HepG2 (cell line): Measurements from ENCODE around the gene SH3YL1. TPM values are rescaled to one million over a fixed set of nuclear protein-coding genes. Genes with fewer than 3 reads are reported as not detected.
A peak's percentile ranks its signal among the peaks of the same experiment; 100 is the strongest.

Experiments used
- JUN ChIP-seq: sonication (generic); formaldehyde crosslinking; IDR thresholded peaks from 2 replicates; pipeline ENCODE4 v1.4.0; 2020; ENCODE audit warnings: mild to moderate bottlenecking, missing genetic modification reagents
- NFYC ChIP-seq: IDR thresholded peaks from 2 replicates; pipeline ENCODE4 v1.6.1; 2016; ENCODE audit warnings: missing genetic modification reagents, missing compliant biosample characterization
- PTBP1 ChIP-seq: fragments of 200-400 bp; formaldehyde crosslinking; IDR thresholded peaks from 2 replicates; pipeline ENCODE4 v1.6.1; 2018; ENCODE audit warnings: low read length, low read depth; ENCODE audit not compliant: poor library complexity, severe bottlenecking
- RAD51 ChIP-seq: fragments of 450-650 bp; IDR thresholded peaks from 2 replicates; pipeline ENCODE4 v1.6.1; 2016; ENCODE audit warnings: borderline replicate concordance
- SAP130 ChIP-seq: IDR thresholded peaks from 2 replicates; pipeline ENCODE4 v1.6.1; 2016; ENCODE audit warnings: low read depth
- SETDB1 ChIP-seq: sonication (generic); formaldehyde crosslinking; IDR thresholded peaks from 2 replicates; pipeline ENCODE4 v1.5.1; 2020; ENCODE audit warnings: missing genetic modification reagents, mild to moderate bottlenecking, borderline replicate concordance
- ZBTB33 ChIP-seq: sonication (generic); formaldehyde crosslinking; IDR thresholded peaks from 2 replicates; pipeline ENCODE4 v1.4.0; 2020; ENCODE audit warnings: missing genetic modification reagents
- ZBTB38 ChIP-seq: sonication (generic); formaldehyde crosslinking; IDR thresholded peaks from 2 replicates; pipeline ENCODE4 v1.5.1; 2020; ENCODE audit warnings: mild to moderate bottlenecking, missing genetic modification reagents
- ZFY ChIP-seq: sonication (generic); formaldehyde crosslinking; IDR thresholded peaks from 2 replicates; pipeline ENCODE4 v1.4.0; 2020; ENCODE audit warnings: missing genetic modification reagents
- ZNF317 ChIP-seq: sonication (generic); formaldehyde crosslinking; IDR thresholded peaks from 2 replicates; pipeline ENCODE4 v1.5.0; 2020; ENCODE audit warnings: mild to moderate bottlenecking, missing genetic modification reagents
- ZNF441 ChIP-seq: sonication (generic); formaldehyde crosslinking; IDR thresholded peaks from 2 replicates; pipeline ENCODE4 v1.7.0; 2021; ENCODE audit warnings: missing genetic modification reagents, borderline replicate concordance
- ZNF569 ChIP-seq: sonication (generic); formaldehyde crosslinking; IDR thresholded peaks from 2 replicates; pipeline ENCODE4 v1.5.0; 2020; ENCODE audit warnings: mild to moderate bottlenecking, missing genetic modification reagents, moderate library complexity, borderline replicate concordance
- ZNF703 ChIP-seq: sonication (generic); formaldehyde crosslinking; IDR thresholded peaks from 2 replicates; pipeline ENCODE4 v1.5.1; 2020; ENCODE audit warnings: missing genetic modification reagents, mild to moderate bottlenecking, moderate library complexity, borderline replicate concordance
- ZNF841 ChIP-seq: sonication (generic); formaldehyde crosslinking; IDR thresholded peaks from 2 replicates; pipeline ENCODE4 v1.8.1; 2023; ENCODE audit warnings: missing genetic modification reagents, borderline replicate concordance
- ZNF850 ChIP-seq: sonication (generic); formaldehyde crosslinking; conservative IDR thresholded peaks from 2 replicates; pipeline ENCODE4 v1.9.0; 2021; ENCODE audit warnings: mild to moderate bottlenecking, missing genetic modification reagents
- ZNF878 ChIP-seq: sonication (generic); formaldehyde crosslinking; IDR thresholded peaks from 2 replicates; pipeline ENCODE4 v1.8.1; 2023; ENCODE audit warnings: mild to moderate bottlenecking, missing genetic modification reagents, moderate library complexity
- polyA plus RNA-seq, 8 experiments: library from polyadenylated mRNA; depleted of rRNA in 3 of 8; stranded (reverse) in 7 of 8; unstranded in 1 of 8; fragments of >200 nt; fragmentation: Illumina TruSeq in 4 of 8; extraction: Trizol in 4 of 8; gene quantifications; 2 replicates each; pipeline versions ENCODE4 v1.2.1 to v1.2.3, GENCODE V29; 2011 to 2016; ENCODE audit warnings: low read depth in 4 of 8, missing spikeins in 1 of 8, mixed read lengths in 1 of 8; ENCODE audit not compliant: insufficient read depth in 1 of 8
- total RNA-seq, 5 experiments: library from RNA; depleted of rRNA; stranded (reverse); fragments of >200 nt; fragmentation: Illumina TruSeq; extraction: Trizol; gene quantifications; 2 replicates each; pipeline ENCODE4 v1.2.3, GENCODE V29; 2016; ENCODE audit warnings: low read depth in 1 of 5
- TF ChIP-seq, protein P1 (sequence below): sonication (generic); formaldehyde crosslinking; IDR thresholded peaks from 2 replicates; pipeline ENCODE4 v1.5.1; 2020; ENCODE audit warnings: mild to moderate bottlenecking, missing genetic modification reagents, moderate library complexity
- TF ChIP-seq, protein P2 (sequence below): IDR thresholded peaks from 2 replicates; pipeline ENCODE4 v1.6.1; 2016; ENCODE audit warnings: missing compliant biosample characterization, missing genetic modification reagents, borderline replicate concordance
- TF ChIP-seq, protein P3 (sequence below): sonication (generic); formaldehyde crosslinking; IDR thresholded peaks from 2 replicates; pipeline ENCODE4 v1.5.0; 2020; ENCODE audit warnings: missing genetic modification reagents
- TF ChIP-seq, protein P4 (sequence below): sonication (generic); formaldehyde crosslinking; IDR thresholded peaks from 2 replicates; pipeline ENCODE4 v1.8.0; 2022; ENCODE audit warnings: mild to moderate bottlenecking, missing genetic modification reagents, borderline replicate concordance

Gene SH3YL1
- total and polyA plus RNA-seq, 2 of the 13 experiments (the other 11 are each of a cell fraction or from before 2014, with no cell fraction given) = 13.0 to 48.2 TPM

DNA sequence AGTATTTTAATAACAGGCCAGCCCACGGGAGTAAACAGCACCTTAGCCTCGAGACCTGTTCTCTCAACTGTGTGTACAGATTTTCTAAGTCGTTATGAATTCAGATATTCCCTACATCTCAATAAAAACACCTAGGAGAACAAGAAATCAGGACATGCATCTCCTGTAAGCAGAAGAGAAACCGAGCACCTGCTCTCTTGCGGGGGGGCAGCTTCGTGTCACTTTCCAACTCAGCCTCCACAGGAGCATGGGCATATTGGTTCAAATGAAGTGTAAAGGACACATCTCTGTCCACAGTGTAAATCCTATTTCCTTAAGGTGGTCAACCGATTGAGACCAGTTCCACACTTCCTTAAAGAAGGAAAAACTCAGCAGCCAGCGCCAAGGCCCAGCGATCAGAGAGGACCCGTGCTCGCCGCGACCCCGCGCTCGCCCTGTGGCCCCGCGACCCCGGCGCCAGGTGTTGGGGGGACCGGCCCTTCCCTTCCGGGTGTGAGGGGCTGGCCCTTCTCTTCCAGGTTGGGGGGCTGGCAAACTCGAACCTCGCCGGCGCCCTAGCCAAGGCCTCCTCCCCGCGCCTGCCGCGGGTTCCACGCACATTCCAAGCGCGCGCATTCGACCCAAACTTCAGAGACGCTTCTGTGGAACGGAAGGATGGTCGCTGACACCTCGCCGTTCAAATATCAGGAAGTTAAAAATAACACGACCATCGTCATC, 652 bp downstream of the SH3YL1 start (continued):
- TF ChIP-seq SETDB1 (no peak), ZNF569 (CRISPR knock-in tag) (no peak), PTBP1 (no peak), ZNF878 (peak; percentile 26; the same call in 1 of the 2 replicates), NFYC (0 out of 2 replicates have a peak, but pooled peaks have one; percentile 19), RAD51 (no peak), ZNF703 (CRISPR knock-in tag) (no peak), ZNF850 (CRISPR knock-in tag) (no peak), JUN (CRISPR knock-in tag) (0 out of 2 replicates have a peak, but pooled peaks have one; percentile 28), SAP130 (peak; percentile 35), ZNF317 (no peak), ZNF841 (CRISPR knock-in tag) (no peak), ZFY (0 out of 2 replicates have a peak, but pooled peaks have one; percentile 26), ZBTB33 (peak; percentile 85), ZNF441 (CRISPR knock-in tag) (no peak), ZBTB38 (CRISPR knock-in tag) (peak; percentile 98)
- TF ChIP-seq, protein P1, sequence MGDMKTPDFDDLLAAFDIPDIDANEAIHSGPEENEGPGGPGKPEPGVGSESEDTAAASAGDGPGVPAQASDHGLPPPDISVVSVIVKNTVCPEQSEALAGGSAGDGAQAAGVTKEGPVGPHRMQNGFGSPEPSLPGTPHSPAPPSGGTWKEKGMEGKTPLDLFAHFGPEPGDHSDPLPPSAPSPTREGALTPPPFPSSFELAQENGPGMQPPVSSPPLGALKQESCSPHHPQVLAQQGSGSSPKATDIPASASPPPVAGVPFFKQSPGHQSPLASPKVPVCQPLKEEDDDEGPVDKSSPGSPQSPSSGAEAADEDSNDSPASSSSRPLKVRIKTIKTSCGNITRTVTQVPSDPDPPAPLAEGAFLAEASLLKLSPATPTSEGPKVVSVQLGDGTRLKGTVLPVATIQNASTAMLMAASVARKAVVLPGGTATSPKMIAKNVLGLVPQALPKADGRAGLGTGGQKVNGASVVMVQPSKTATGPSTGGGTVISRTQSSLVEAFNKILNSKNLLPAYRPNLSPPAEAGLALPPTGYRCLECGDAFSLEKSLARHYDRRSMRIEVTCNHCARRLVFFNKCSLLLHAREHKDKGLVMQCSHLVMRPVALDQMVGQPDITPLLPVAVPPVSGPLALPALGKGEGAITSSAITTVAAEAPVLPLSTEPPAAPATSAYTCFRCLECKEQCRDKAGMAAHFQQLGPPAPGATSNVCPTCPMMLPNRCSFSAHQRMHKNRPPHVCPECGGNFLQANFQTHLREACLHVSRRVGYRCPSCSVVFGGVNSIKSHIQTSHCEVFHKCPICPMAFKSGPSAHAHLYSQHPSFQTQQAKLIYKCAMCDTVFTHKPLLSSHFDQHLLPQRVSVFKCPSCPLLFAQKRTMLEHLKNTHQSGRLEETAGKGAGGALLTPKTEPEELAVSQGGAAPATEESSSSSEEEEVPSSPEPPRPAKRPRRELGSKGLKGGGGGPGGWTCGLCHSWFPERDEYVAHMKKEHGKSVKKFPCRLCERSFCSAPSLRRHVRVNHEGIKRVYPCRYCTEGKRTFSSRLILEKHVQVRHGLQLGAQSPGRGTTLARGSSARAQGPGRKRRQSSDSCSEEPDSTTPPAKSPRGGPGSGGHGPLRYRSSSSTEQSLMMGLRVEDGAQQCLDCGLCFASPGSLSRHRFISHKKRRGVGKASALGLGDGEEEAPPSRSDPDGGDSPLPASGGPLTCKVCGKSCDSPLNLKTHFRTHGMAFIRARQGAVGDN (CRISPR knock-in tag) = peak; percentile 71
- TF ChIP-seq, protein P2, sequence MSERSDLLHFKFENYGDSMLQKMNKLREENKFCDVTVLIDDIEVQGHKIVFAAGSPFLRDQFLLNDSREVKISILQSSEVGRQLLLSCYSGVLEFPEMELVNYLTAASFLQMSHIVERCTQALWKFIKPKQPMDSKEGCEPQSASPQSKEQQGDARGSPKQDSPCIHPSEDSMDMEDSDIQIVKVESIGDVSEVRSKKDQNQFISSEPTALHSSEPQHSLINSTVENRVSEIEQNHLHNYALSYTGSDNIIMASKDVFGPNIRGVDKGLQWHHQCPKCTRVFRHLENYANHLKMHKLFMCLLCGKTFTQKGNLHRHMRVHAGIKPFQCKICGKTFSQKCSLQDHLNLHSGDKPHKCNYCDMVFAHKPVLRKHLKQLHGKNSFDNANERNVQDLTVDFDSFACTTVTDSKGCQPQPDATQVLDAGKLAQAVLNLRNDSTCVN (CRISPR knock-in tag) = 0 out of 2 replicates have a peak, but pooled peaks have one; percentile 15
- TF ChIP-seq, protein P3, sequence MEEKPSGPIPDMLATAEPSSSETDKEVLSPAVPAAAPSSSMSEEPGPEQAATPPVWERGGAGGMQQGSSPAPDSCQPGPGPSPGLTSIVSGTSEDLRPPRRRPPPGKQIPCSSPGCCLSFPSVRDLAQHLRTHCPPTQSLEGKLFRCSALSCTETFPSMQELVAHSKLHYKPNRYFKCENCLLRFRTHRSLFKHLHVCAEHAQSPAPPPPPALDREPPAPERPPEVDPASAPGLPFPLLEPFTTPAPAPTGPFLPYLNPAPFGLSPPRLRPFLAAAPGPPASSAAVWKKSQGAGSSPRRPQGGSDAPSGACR (CRISPR knock-in tag) = 0 out of 2 replicates have a peak, but pooled peaks have one; percentile 14
- TF ChIP-seq, protein P4, sequence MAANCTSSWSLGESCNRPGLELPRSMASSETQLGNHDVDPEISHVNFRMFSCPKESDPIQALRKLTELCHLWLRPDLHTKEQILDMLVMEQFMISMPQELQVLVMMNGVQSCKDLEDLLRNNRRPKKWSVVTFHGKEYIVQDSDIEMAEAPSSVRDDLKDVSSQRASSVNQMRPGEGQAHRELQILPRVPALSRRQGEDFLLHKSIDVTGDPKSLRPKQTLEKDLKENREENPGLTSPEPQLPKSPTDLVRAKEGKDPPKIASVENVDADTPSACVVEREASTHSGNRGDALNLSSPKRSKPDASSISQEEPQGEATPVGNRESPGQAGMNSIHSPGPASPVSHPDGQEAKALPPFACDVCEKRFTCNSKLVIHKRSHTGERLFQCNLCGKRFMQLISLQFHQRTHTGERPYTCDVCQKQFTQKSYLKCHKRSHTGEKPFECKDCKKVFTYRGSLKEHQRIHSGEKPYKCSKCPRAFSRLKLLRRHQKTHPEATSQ (CRISPR knock-in tag) = no peak
